Measurements from ENCODE around the gene ZNF280B. TPM values are rescaled to one million over a fixed set of nuclear protein-coding genes. Genes with fewer than 3 reads are reported as not detected.

Gene ZNF280B
- polyA plus RNA-seq, 1 donor from 2014 or later: 0.98 TPM

DNA sequence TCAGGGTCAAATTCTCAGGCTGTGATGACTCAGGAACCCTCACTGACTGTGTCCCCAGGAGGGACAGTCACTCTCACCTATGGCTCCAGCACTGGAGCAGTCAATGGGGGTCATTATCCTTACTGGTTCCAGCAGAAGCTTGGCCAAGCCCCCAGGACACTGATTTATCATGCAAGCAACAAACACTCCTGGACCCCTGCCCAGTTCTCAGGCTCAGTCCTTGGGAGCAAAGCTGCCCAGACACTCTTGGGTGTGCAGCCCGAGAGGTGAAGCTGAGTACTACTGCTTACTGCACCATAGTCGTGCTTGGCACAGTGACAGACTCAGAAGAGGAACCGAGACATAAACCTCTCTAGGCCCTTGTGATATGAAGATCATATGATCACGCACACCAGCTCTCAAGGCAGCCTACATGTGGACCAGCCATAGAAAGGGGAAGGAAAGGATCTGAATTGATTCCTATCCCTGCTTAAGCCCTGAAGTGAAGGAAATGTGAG lies 58.2 kb downstream of the ZNF280B start:
- Histone ChIP-seq H3K27me3 (ENCODE audit: insufficient read depth, low read depth, low read length) (no peaks in the 10 kb centered on the region), H3K9ac (ENCODE audit: low read length) (no peak overlapping the region), H3K79me2 (replicated peaks; ENCODE audit: insufficient read depth, low read length) (no peaks in the 10 kb centered on the region), H3F3A (ENCODE audit: insufficient read depth, low read length, poor library complexity, severe bottlenecking) (no peaks in the 10 kb centered on the region), H4K20me1 (ENCODE audit: insufficient read depth) (no peaks in the 10 kb centered on the region), H3K9me3 (ENCODE audit: low read length) (no peaks in the 10 kb centered on the region), H3K27ac (ENCODE audit: low read length) (no peak overlapping the region), H2AFZ (ENCODE audit: low read depth, low read length) (no peak overlapping the region), H3K36me3 (ENCODE audit: insufficient read depth, low read length) (no peaks in the 10 kb centered on the region), H3K4me2 (ENCODE audit: low read length) (no peak overlapping the region), H3K9me2 (ENCODE audit: insufficient read depth, low read length) (no peaks in the 10 kb centered on the region), H3K4me3 (ENCODE audit: low read length) (no peak overlapping the region)
- no peak for TF ChIP-seq EZH2 (IDR thresholded peaks at IDR 0.05; ENCODE audit: borderline replicate concordance, insufficient read depth, low read length, poor library complexity, severe bottlenecking)
- no peak for TF ChIP-seq SMC3 (conservative IDR thresholded peaks at IDR 0.05; ENCODE audit: poor library complexity)
- TF ChIP-seq MXI1 (conservative IDR thresholded peaks at IDR 0.05; ENCODE audit: poor library complexity, severe bottlenecking): no peak
- TF ChIP-seq, protein P1, sequence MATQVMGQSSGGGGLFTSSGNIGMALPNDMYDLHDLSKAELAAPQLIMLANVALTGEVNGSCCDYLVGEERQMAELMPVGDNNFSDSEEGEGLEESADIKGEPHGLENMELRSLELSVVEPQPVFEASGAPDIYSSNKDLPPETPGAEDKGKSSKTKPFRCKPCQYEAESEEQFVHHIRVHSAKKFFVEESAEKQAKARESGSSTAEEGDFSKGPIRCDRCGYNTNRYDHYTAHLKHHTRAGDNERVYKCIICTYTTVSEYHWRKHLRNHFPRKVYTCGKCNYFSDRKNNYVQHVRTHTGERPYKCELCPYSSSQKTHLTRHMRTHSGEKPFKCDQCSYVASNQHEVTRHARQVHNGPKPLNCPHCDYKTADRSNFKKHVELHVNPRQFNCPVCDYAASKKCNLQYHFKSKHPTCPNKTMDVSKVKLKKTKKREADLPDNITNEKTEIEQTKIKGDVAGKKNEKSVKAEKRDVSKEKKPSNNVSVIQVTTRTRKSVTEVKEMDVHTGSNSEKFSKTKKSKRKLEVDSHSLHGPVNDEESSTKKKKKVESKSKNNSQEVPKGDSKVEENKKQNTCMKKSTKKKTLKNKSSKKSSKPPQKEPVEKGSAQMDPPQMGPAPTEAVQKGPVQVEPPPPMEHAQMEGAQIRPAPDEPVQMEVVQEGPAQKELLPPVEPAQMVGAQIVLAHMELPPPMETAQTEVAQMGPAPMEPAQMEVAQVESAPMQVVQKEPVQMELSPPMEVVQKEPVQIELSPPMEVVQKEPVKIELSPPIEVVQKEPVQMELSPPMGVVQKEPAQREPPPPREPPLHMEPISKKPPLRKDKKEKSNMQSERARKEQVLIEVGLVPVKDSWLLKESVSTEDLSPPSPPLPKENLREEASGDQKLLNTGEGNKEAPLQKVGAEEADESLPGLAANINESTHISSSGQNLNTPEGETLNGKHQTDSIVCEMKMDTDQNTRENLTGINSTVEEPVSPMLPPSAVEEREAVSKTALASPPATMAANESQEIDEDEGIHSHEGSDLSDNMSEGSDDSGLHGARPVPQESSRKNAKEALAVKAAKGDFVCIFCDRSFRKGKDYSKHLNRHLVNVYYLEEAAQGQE (IDR thresholded peaks at IDR 0.05; ENCODE audit: borderline replicate concordance): no peak
- TF ChIP-seq POLR2AphosphoS5 (IDR thresholded peaks at IDR 0.05): no peak
- TF ChIP-seq RAD21 (conservative IDR thresholded peaks at IDR 0.05): no peak
- no peak for TF ChIP-seq TAF1 (IDR thresholded peaks at IDR 0.05; ENCODE audit: low read depth)

DNA sequence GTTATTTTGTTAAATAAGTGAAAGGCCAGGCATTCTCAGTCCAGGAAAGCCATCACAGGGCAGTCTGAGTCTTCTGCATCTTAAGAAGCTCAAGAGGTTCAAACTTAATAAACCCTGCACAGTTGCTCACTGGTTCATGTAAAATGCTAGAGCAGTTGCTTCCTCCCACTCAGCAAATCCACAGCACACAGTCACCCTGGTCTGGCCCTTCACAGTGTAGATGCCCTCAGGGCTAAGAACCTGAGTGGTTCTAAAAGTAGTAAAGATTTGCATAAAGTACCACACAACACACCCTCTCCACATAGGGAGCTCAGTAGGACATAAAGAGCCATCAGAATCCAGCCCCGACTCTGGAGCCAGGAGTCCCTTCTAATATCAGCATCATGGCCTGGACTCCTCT lies 58.7 kb downstream of the ZNF280B start:
- Histone ChIP-seq H3K4me2 (ENCODE audit: low read length) (no peak overlapping the region), H4K20me1 (ENCODE audit: insufficient read depth) (no peaks in the 10 kb centered on the region), H3K79me2 (replicated peaks; ENCODE audit: insufficient read depth, low read length) (no peaks in the 10 kb centered on the region), H3K4me3 (ENCODE audit: low read length) (no peak overlapping the region), H3K36me3 (ENCODE audit: insufficient read depth, low read length) (no peaks in the 10 kb centered on the region), H3K27ac (ENCODE audit: low read length) (no peak overlapping the region), H3K9ac (ENCODE audit: low read length) (no peak overlapping the region), H3K9me3 (ENCODE audit: low read length) (no peaks in the 10 kb centered on the region), H3F3A (ENCODE audit: insufficient read depth, low read length, poor library complexity, severe bottlenecking) (no peaks in the 10 kb centered on the region), H3K9me2 (ENCODE audit: insufficient read depth, low read length) (no peaks in the 10 kb centered on the region), H3K27me3 (ENCODE audit: insufficient read depth, low read depth, low read length) (no peaks in the 10 kb centered on the region), H2AFZ (ENCODE audit: low read depth, low read length) (no peak overlapping the region)
- TF ChIP-seq, protein P2, sequence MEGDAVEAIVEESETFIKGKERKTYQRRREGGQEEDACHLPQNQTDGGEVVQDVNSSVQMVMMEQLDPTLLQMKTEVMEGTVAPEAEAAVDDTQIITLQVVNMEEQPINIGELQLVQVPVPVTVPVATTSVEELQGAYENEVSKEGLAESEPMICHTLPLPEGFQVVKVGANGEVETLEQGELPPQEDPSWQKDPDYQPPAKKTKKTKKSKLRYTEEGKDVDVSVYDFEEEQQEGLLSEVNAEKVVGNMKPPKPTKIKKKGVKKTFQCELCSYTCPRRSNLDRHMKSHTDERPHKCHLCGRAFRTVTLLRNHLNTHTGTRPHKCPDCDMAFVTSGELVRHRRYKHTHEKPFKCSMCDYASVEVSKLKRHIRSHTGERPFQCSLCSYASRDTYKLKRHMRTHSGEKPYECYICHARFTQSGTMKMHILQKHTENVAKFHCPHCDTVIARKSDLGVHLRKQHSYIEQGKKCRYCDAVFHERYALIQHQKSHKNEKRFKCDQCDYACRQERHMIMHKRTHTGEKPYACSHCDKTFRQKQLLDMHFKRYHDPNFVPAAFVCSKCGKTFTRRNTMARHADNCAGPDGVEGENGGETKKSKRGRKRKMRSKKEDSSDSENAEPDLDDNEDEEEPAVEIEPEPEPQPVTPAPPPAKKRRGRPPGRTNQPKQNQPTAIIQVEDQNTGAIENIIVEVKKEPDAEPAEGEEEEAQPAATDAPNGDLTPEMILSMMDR (IDR thresholded peaks at IDR 0.05; ENCODE audit: poor library complexity, severe bottlenecking): no peak
- TF ChIP-seq TAF1 (IDR thresholded peaks at IDR 0.05; ENCODE audit: low read depth) (no peak), MXI1 (conservative IDR thresholded peaks at IDR 0.05; ENCODE audit: poor library complexity, severe bottlenecking) (no peak), RAD21 (conservative IDR thresholded peaks at IDR 0.05) (no peak), POLR2AphosphoS5 (IDR thresholded peaks at IDR 0.05) (no peak), SMC3 (conservative IDR thresholded peaks at IDR 0.05; ENCODE audit: poor library complexity) (no peak)

DNA sequence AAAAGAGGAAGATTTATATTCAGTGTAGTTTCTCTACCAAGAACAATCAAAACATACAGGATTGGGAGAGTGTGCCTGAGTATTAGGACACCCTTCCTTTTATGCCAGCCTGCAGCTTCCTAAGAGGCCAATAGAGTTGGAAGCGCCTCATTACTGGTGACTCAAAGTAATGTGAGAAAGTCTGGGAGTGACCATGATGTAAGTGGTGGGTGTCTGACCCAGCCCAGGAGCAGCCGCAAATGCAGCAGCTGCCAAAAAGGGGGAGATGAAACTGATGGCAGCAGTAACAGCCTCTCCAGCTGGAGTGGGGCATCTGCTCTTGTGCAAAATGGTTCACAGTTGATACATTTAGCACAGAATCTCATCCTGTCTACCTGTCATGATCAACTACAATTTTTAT lies 62.0 kb downstream of the ZNF280B start:
- no peaks in the 10 kb centered on the region for H3K9me2 ChIP-seq (ENCODE audit: insufficient read depth, low read length)
- no peaks in the 10 kb centered on the region for H3K27me3 ChIP-seq (ENCODE audit: insufficient read depth, low read depth, low read length)
- no peak for TF ChIP-seq SMC3 (conservative IDR thresholded peaks at IDR 0.05; ENCODE audit: poor library complexity)
- TF ChIP-seq, protein P2 (IDR thresholded peaks at IDR 0.05; ENCODE audit: poor library complexity, severe bottlenecking): no peak
- TF ChIP-seq EZH2 (IDR thresholded peaks at IDR 0.05; ENCODE audit: borderline replicate concordance, insufficient read depth, low read length, poor library complexity, severe bottlenecking): no peak
- no peak for TF ChIP-seq EP300 (conservative IDR thresholded peaks at IDR 0.05; ENCODE audit: poor library complexity, severe bottlenecking)
- no peak for TF ChIP-seq POLR2AphosphoS5 (IDR thresholded peaks at IDR 0.05)
- TF ChIP-seq TAF1 (IDR thresholded peaks at IDR 0.05; ENCODE audit: low read depth): no peak
- TF ChIP-seq, protein P1 (IDR thresholded peaks at IDR 0.05; ENCODE audit: borderline replicate concordance): no peak
- TF ChIP-seq RAD21 (conservative IDR thresholded peaks at IDR 0.05): no peak
- H3K9me3 ChIP-seq (ENCODE audit: low read length): no peaks in the 10 kb centered on the region
- no peak overlapping the region for H2AFZ ChIP-seq (ENCODE audit: low read depth, low read length)
- H3K4me2 ChIP-seq (ENCODE audit: low read length): no peak overlapping the region
- no peaks in the 10 kb centered on the region for H4K20me1 ChIP-seq (ENCODE audit: insufficient read depth)
- H3F3A ChIP-seq (ENCODE audit: insufficient read depth, low read length, poor library complexity, severe bottlenecking): no peaks in the 10 kb centered on the region
- H3K36me3 ChIP-seq (ENCODE audit: insufficient read depth, low read length): no peaks in the 10 kb centered on the region
- H3K4me3 ChIP-seq (ENCODE audit: low read length): no peak overlapping the region
- H3K27ac ChIP-seq (ENCODE audit: low read length): no peak overlapping the region
- no peaks in the 10 kb centered on the region for H3K79me2 ChIP-seq (replicated peaks; ENCODE audit: insufficient read depth, low read length)
- no peak overlapping the region for H3K9ac ChIP-seq (ENCODE audit: low read length)

Data from neural cell (in vitro differentiated cells).